Measurements from ENCODE around the gene NPBWR2. TPM values are rescaled to one million over a fixed set of nuclear protein-coding genes. Genes with fewer than 3 reads are reported as not detected.

NPBWR2 gene
- total and polyA plus RNA-seq, 9 of the 15 experiments (the other 6 are each of a cell fraction or from before 2014, with no cell fraction given), result not detected

GRCh38 chr20:64080813-64081623 lies 26.3 kb downstream of the NPBWR2 start:
- FAIRE-seq (peak; percentile 49), DNase-seq (ENCODE audit: extremely low read depth in 1 of 4, low spot score in 3 of 4) (no peak), ATAC-seq (no peak)
- H3K4me1 ChIP-seq (replicated peaks in 1 of 2; ENCODE audit: control insufficient read depth in 2 of 2, insufficient read depth in 2 of 2, low read length in 2 of 2), result peaks cover 16 to 88% of the 10 kb centered on the region in 2 experiments; a peak in 4 of 5 replicates
- H3K4me2 ChIP-seq (ENCODE audit: insufficient read depth, low read length), result 0 out of 2 replicates have a peak overlapping the region, but pooled peaks have one; percentile 48
- H3K79me2 ChIP-seq (ENCODE audit: control insufficient read depth, insufficient read depth, low read length), result peaks cover 10% of the 10 kb centered on the region; the same call in 2 of the 3 replicates
- no peak overlapping the region for H2AFZ ChIP-seq (ENCODE audit: low read depth, low read length)
- ChIA-PET CTCF (ENCODE audit: low intra/inter-chr PET ratio) (no interaction called here), POLR2A (interaction anchor here (0.6 to 1.2 kb wide), 3 partner anchors 21 to 546 kb away, joined by 3 read pairs; no protein-coding TSS in a partner anchor)
- intact Hi-C loops (cut with micrococcal nuclease), result no loop called here
- in situ Hi-C loops (cut with MboI), result no loop called here
- H3K36me3 ChIP-seq (ENCODE audit: control insufficient read depth, insufficient read depth, low read length), result no peaks in the 10 kb centered on the region
- peak overlapping the region in 1 of 2 experiments; percentile 57; a peak in 2 of 4 replicates for H3K9ac ChIP-seq (ENCODE audit: insufficient read depth in 1 of 2, low read depth in 2 of 2, low read length in 2 of 2)
- BruUV-seq (replicated peaks), result no TSS peak
- H4K20me1 ChIP-seq (replicated peaks; ENCODE audit: control insufficient read depth, insufficient read depth, low read length), result no peaks in the 10 kb centered on the region; the same call in 1 of the 2 replicates
- H3K27ac ChIP-seq (ENCODE audit: extremely low read depth, low read depth, low read length), result no peak overlapping the region
- peaks cover 6 to 23% of the 10 kb centered on the region in 2 experiments; a peak in 4 of 5 replicates for H3K27me3 ChIP-seq (ENCODE audit: control insufficient read depth in 2 of 2, insufficient read depth in 2 of 2, low read length in 2 of 2)
- no peaks in the 10 kb centered on the region for H3K9me1 ChIP-seq (ENCODE audit: control insufficient read depth, insufficient read depth, low read length)
- WGBS (ENCODE audit: insufficient coverage, low coverage, missing lambda C conversion rate), result 76% methylated on average over 11 of the region's 17 CpGs
- H3K4me3 ChIP-seq, result no peak overlapping the region
- TF ChIP-seq NCOA4 (IDR thresholded peaks at IDR 0.05; ENCODE audit: partially characterized antibody) (no peak), ZNF23 (CRISPR knock-in tag; IDR thresholded peaks at IDR 0.05) (no peak), SPI1 (IDR thresholded peaks at IDR 0.05; ENCODE audit: borderline replicate concordance, low read depth, low read length) (no peak), EGR1 (conservative IDR thresholded peaks at IDR 0.05) (0 out of 2 replicates have a peak, but pooled peaks have one; percentile 7), TBP (optimal IDR thresholded peaks at IDR 0.05; ENCODE audit: low read depth, low read length) (no peak), ZNF184 (CRISPR knock-in tag; IDR thresholded peaks at IDR 0.05) (no peak), KAT7 (CRISPR knock-in tag; IDR thresholded peaks at IDR 0.05; ENCODE audit: borderline replicate concordance) (no peak), ZNF436 (CRISPR knock-in tag; IDR thresholded peaks at IDR 0.05) (no peak), NFYB (IDR thresholded peaks at IDR 0.05; ENCODE audit: extremely low read depth, insufficient read length) (no peak), NR4A1 (CRISPR knock-in tag; IDR thresholded peaks at IDR 0.05) (no peak), NR4A1 (tag; IDR thresholded peaks at IDR 0.05) (no peak), ZNF134 (CRISPR knock-in tag; conservative IDR thresholded peaks at IDR 0.05) (no peak), NR2C2 (CRISPR knock-in tag; IDR thresholded peaks at IDR 0.05) (0 out of 2 replicates have a peak, but pooled peaks have one; percentile 34), NR2C2 (tag; IDR thresholded peaks at IDR 0.05) (peak; percentile 45; the same call in 1 of the 2 replicates), NR2C1 (IDR thresholded peaks at IDR 0.05) (peak; percentile 69), NR2C1 (tag; IDR thresholded peaks at IDR 0.05) (peak; percentile 61; the same call in 1 of the 2 replicates), SP1 (CRISPR knock-in tag; IDR thresholded peaks at IDR 0.05) (no peak), RBM39 (optimal IDR thresholded peaks at IDR 0.05; ENCODE audit: low read depth, low read length) (no peak), FIP1L1 (IDR thresholded peaks at IDR 0.05; ENCODE audit: low read depth, low read length, poor library complexity, severe bottlenecking) (no peak), NFRKB (IDR thresholded peaks at IDR 0.05; ENCODE audit: low read depth) (no peak)
- no peaks in the 10 kb centered on the region for H3K9me3 ChIP-seq (replicated peaks; ENCODE audit: control insufficient read depth, insufficient read depth, low read depth, low read length)
